Mucosa of rectum (tissue), 2 donors: ENCODE data around the gene BEND7.

Source experiments
- H3K27ac ChIP-seq, 2 donors: one replicate each; pipeline ENCODE4 v1.7.0; 2013; ENCODE audit warnings: inconsistent platforms in 2 of 2, low read depth in 2 of 2, low read length in 2 of 2
- H3K27me3 ChIP-seq, 2 donors: one replicate each; pipeline ENCODE4 v1.7.0; 2013; ENCODE audit warnings: low read length in 2 of 2; ENCODE audit not compliant: control insufficient read depth in 2 of 2, insufficient read depth in 2 of 2
- H3K36me3 ChIP-seq, 2 donors: one replicate each; pipeline ENCODE4 v1.7.0; 2013; ENCODE audit warnings: low read length in 2 of 2; ENCODE audit not compliant: control insufficient read depth in 2 of 2, insufficient read depth in 2 of 2
- H3K4me1 ChIP-seq, 2 donors: one replicate each; pipeline ENCODE4 v1.7.0; 2013; ENCODE audit warnings: low read length in 2 of 2, mild to moderate bottlenecking in 1 of 2; ENCODE audit not compliant: control insufficient read depth in 2 of 2, insufficient read depth in 2 of 2
- H3K4me3 ChIP-seq, 2 donors: one replicate each; pipeline ENCODE4 v1.7.0; 2013; ENCODE audit warnings: low read length in 2 of 2
- H3K9ac ChIP-seq, 2 donors: one replicate each; pipeline ENCODE4 v1.7.0; 2013; ENCODE audit warnings: low read length in 2 of 2, low read depth in 1 of 2, mild to moderate bottlenecking in 1 of 2
- H3K9me3 ChIP-seq, 2 donors: one replicate each; pipeline ENCODE4 v1.7.0; 2013; ENCODE audit warnings: low read length in 2 of 2; ENCODE audit not compliant: control insufficient read depth in 2 of 2
- donor health status: healthy.
- donor health status: Normal muscosa, but diverticular disease.

BEND7 gene

GRCh38 chr10:13453896-13454295, 74.9 kb downstream of the BEND7 start:
- Histone ChIP-seq H3K27ac (no peak overlapping the region), H3K9me3 (no peaks in the 10 kb centered on the region), H3K4me3 (no peak overlapping the region), H3K36me3 (peaks cover 0 to 3% of the 10 kb centered on the region in 2 donors), H3K27me3 (no peaks in the 10 kb centered on the region), H3K9ac (no peak overlapping the region), H3K4me1 (no peaks in the 10 kb centered on the region)

GRCh38 chr10:13450069-13450468, 78.7 kb downstream of the BEND7 start:
- Histone ChIP-seq H3K4me1 (no peaks in the 10 kb centered on the region), H3K27ac (no peak overlapping the region), H3K36me3 (peaks cover 0 to 2% of the 10 kb centered on the region in 2 donors), H3K9me3 (no peaks in the 10 kb centered on the region), H3K27me3 (no peaks in the 10 kb centered on the region), H3K4me3 (no peak overlapping the region), H3K9ac (no peak overlapping the region)

GRCh38 chr10:13449296-13449695, 79.5 kb downstream of the BEND7 start:
- H3K9me3 ChIP-seq: no peaks in the 10 kb centered on the region
- H3K27me3 ChIP-seq: no peaks in the 10 kb centered on the region
- no peaks in the 10 kb centered on the region for H3K4me1 ChIP-seq
- H3K27ac ChIP-seq: no peak overlapping the region
- H3K9ac ChIP-seq: no peak overlapping the region
- peaks cover 0 to 2% of the 10 kb centered on the region in 2 donors for H3K36me3 ChIP-seq
- no peak overlapping the region for H3K4me3 ChIP-seq

- Histone ChIP-seq H3K9me3 (no peaks in the 10 kb centered on the region), H3K36me3 (peaks cover 0 to 2% of the 10 kb centered on the region in 2 donors), H3K9ac (no peak overlapping the region), H3K27me3 (no peaks in the 10 kb centered on the region), H3K27ac (no peak overlapping the region), H3K4me3 (no peak overlapping the region), H3K4me1 (no peaks in the 10 kb centered on the region)
These were observed 80.6 kb downstream of the BEND7 start for GRCh38 chr10:13448216-13448615.

GRCh38 chr10:13445656-13446400, 83.0 kb downstream of the BEND7 start:
- peaks cover 0 to under 1% of the 10 kb centered on the region in 2 donors for H3K27me3 ChIP-seq

GRCh38 chr10:13441476-13441875, 87.3 kb downstream of the BEND7 start:
- Histone ChIP-seq H3K27me3 (peaks cover 17 to 21% of the 10 kb centered on the region in 2 donors), H3K36me3 (no peaks in the 10 kb centered on the region), H3K9ac (no peak overlapping the region), H3K4me1 (peaks cover 8 to 9% of the 10 kb centered on the region in 2 donors), H3K9me3 (no peaks in the 10 kb centered on the region), H3K27ac (no peak overlapping the region), H3K4me3 (no peak overlapping the region)

More at GRCh38 chr10:13445656-13446400, 83.0 kb downstream of the BEND7 start:
- H3K9me3 ChIP-seq: no peaks in the 10 kb centered on the region
- no peak overlapping the region for H3K4me3 ChIP-seq
- no peak overlapping the region for H3K27ac ChIP-seq
- no peak overlapping the region for H3K9ac ChIP-seq
- H3K4me1 ChIP-seq: no peaks in the 10 kb centered on the region
- peaks cover 0 to 2% of the 10 kb centered on the region in 2 donors for H3K36me3 ChIP-seq

GRCh38 chr10:13440185-13441061, 88.4 kb downstream of the BEND7 start:
- Histone ChIP-seq H3K4me3 (peak overlapping the region; percentile 54 to 64), H3K36me3 (no peaks in the 10 kb centered on the region), H3K27me3 (peaks cover 17 to 21% of the 10 kb centered on the region in 2 donors), H3K4me1 (peaks cover 8 to 9% of the 10 kb centered on the region in 2 donors), H3K9me3 (no peaks in the 10 kb centered on the region), H3K27ac (no peak overlapping the region), H3K9ac (peak overlapping the region in 1 of 2 donors; percentile 39)

DNA sequence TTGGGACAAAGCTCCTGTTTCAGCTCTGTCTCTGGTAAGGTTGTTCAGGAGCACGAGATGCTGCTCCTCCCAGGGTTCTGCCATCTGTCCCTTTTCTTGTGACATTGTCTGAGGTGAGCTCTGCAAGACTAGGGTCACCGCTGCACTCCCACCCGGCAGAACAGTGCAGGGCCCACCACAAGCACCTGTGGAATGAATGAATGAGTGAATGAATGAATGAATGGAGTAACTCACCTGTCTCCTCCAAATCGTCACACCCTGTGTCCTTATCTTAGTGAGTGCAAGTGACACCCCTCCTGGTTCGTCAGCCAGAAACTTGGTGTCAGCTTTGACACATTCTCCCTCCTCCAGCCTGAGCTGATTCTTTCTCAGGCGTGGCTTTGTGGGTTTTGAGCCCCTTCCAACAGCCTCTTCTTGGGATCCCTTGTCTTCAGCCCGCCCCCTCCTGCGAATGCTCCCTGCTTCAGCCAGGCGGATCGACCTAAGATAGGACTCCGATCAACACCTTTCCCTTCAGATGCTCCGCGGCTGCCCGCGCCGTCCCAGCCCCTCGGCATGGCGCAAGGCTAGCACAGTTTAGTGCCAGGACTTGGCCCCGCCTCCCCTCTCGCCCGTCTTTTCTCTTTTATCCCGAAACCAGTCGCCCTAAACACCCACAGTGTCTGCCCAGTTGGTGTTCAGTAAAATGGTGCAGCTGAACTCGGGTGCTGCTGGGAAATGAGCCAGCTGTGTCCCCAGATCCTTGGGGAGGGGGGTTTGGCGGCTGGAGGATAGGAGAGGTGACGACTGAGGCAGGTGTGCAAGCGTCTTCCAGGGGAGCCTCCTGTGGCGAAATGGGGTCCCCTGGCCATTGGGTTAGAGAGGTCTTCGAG, 89.3 kb downstream of the BEND7 start:
- Histone ChIP-seq H3K4me1 (peaks cover 8 to 9% of the 10 kb centered on the region in 2 donors), H3K9me3 (no peaks in the 10 kb centered on the region), H3K4me3 (peak overlapping the region; percentile 54 to 64), H3K27ac (no peak overlapping the region), H3K9ac (no peak overlapping the region), H3K36me3 (no peaks in the 10 kb centered on the region), H3K27me3 (peaks cover 17 to 21% of the 10 kb centered on the region in 2 donors)

GRCh38 chr10:13437026-13437555, 91.7 kb downstream of the BEND7 start:
- Histone ChIP-seq H3K9ac (no peak overlapping the region), H3K27me3 (peaks cover 17 to 21% of the 10 kb centered on the region in 2 donors), H3K9me3 (no peaks in the 10 kb centered on the region), H3K4me1 (peaks cover 8 to 9% of the 10 kb centered on the region in 2 donors), H3K36me3 (no peaks in the 10 kb centered on the region), H3K27ac (no peak overlapping the region), H3K4me3 (no peak overlapping the region)
